A549 (cell line): ENCODE results near the gene ROBO1. TPM values are rescaled to one million over a fixed set of nuclear protein-coding genes. Genes with fewer than 3 reads are reported as not detected.

Experiments used
- ATAC-seq, 2 experiments: fragments of 200-7000 bp in 1 of 2; fragments of >200 bp in 1 of 2; cut with Nextera tagmentation in 1 of 2; cut with Tn5 transposase in 1 of 2; 3 replicates each; pipeline versions ENCODE4 v1.8.0 to v1.9.1; 2018 to 2020; ENCODE audit warnings: mild to moderate bottlenecking in 1 of 2, moderate library complexity in 1 of 2
- CTCF ChIA-PET: fragments of 300-600 bp; sonication (Branson Sonifier 250); formaldehyde crosslinking; extraction: SDS; loops from one replicate; lab custom pipeline; 2021; ENCODE audit warnings: antibody characterized with exemption, inconsistent platforms; lab: Yijun Ruan, JAX
- POLR2A ChIA-PET: fragments of 350-600 bp; formaldehyde crosslinking; extraction: SDS; loops from one replicate; lab custom pipeline; 2021; ENCODE audit warnings: antibody characterized with exemption, inconsistent platforms; lab: Yijun Ruan, JAX
- DNase-seq, 2 experiments: peaks; one replicate each; pipeline versions ENCODE4 v3.0.0 to v3.0.0-alpha.2; 2011 to 2016; ENCODE audit warnings: low read depth in 1 of 2, low spot score in 1 of 2
- FAIRE-seq: peaks from 2 replicates; lab custom pipeline; 2011; peaks lifted over from hg19 to GRCh38; lab: Jason Lieb, UNC
- H3K27ac ChIP-seq, 2 experiments: fragments of >200 bp; sonication (Bioruptor Twin); formaldehyde crosslinking; 3 replicates each; pipeline ENCODE4 v1.5.1; 2016 to 2017
- H3K4me1 ChIP-seq: fragments of >200 bp; sonication (Bioruptor Twin); formaldehyde crosslinking; 3 replicates; pipeline ENCODE4 v1.6.1; 2016
- H3K4me2 ChIP-seq: fragments of >200 bp; sonication (Bioruptor Twin); formaldehyde crosslinking; 3 replicates; pipeline ENCODE4 v1.6.1; 2016
- H3K4me3 ChIP-seq: fragments of >200 bp; sonication (Bioruptor Twin); formaldehyde crosslinking; 3 replicates; pipeline ENCODE4 v1.5.1; 2016
- H3K9me3 ChIP-seq: fragments of >200 bp; sonication (Bioruptor Twin); formaldehyde crosslinking; 3 replicates; pipeline ENCODE4 v1.6.1; 2016
- BHLHE40 ChIP-seq: IDR thresholded peaks from 2 replicates; pipeline ENCODE4 v1.6.1; 2012; ENCODE audit warnings: low read depth, low read length, inconsistent platforms
- CEBPB ChIP-seq, 2 experiments: fragments of >200 bp in 1 of 2; sonication (Bioruptor Twin) in 1 of 2; formaldehyde crosslinking in 1 of 2; IDR thresholded peaks; 2 replicates each; pipeline ENCODE4 v1.6.1; 2012 to 2016
- HMGXB4 ChIP-seq: fragments of 250-450 bp; sonication (Bioruptor Pico); IDR thresholded peaks from 2 replicates; pipeline ENCODE4 v1.5.0; 2021; ENCODE audit warnings: mild to moderate bottlenecking, moderate library complexity, borderline replicate concordance
- MYC ChIP-seq: IDR thresholded peaks from 2 replicates; pipeline ENCODE4 v1.6.1; 2012; ENCODE audit warnings: mild to moderate bottlenecking, inconsistent platforms, low read length, improper control_type of control experiment, borderline replicate concordance
- SMC3 ChIP-seq: fragments of >200 bp; sonication (Bioruptor Twin); formaldehyde crosslinking; IDR thresholded peaks from 3 replicates; pipeline ENCODE4 v1.6.1; 2018; ENCODE audit warnings: inconsistent platforms
- ZC3H11A ChIP-seq: fragments of 450-650 bp; IDR thresholded peaks from 2 replicates; pipeline ENCODE4 v1.6.1; 2014; ENCODE audit warnings: antibody characterized with exemption, mild to moderate bottlenecking
- WGBS: methylation state at CpG from one replicate; pipeline ENCODE4 v1.1.6; 2017; ENCODE audit errors: missing lambda C conversion rate; 5-methylcytosine and 5-hydroxymethylcytosine counted together
- polyA plus RNA-seq, 4 experiments: library from polyadenylated mRNA; depleted of rRNA in 3 of 4; stranded (reverse); fragments of >200 nt; fragmentation: RNase III in 1 of 4; extraction: RNeasy Plus Mini Kit Qiagen cat#74134 plus additional on column Dnase treatment in 1 of 4; gene quantifications; 2 replicates in 3 of 4; 3 replicates in 1 of 4; pipeline ENCODE4 v1.2.3, GENCODE V29; 2011 to 2017
- TF ChIP-seq, protein P1 (sequence below): fragments of 150-350 bp; IDR thresholded peaks from 2 replicates; pipeline ENCODE4 v1.6.1; 2014; ENCODE audit warnings: low read depth, mild to moderate bottlenecking, low read length
- TF ChIP-seq, protein P2 (sequence below): fragments of 200-600 bp; sonication (generic); IDR thresholded peaks from 2 replicates; pipeline ENCODE4 v1.6.1; 2016; ENCODE audit warnings: antibody characterized with exemption, mild to moderate bottlenecking, moderate library complexity
- TF ChIP-seq, protein P3 (sequence below): IDR thresholded peaks from 2 replicates; pipeline ENCODE4 v1.6.1; 2012
- TF ChIP-seq, protein P4 (sequence below): IDR thresholded peaks from 2 replicates; pipeline ENCODE4 v1.6.1; 2012; ENCODE audit warnings: low read depth, borderline replicate concordance

The ROBO1 gene
- polyA plus RNA-seq, 2 of the 4 experiments (the other 2 are of a cell fraction), result 25.3 to 35.6 TPM

DNA sequence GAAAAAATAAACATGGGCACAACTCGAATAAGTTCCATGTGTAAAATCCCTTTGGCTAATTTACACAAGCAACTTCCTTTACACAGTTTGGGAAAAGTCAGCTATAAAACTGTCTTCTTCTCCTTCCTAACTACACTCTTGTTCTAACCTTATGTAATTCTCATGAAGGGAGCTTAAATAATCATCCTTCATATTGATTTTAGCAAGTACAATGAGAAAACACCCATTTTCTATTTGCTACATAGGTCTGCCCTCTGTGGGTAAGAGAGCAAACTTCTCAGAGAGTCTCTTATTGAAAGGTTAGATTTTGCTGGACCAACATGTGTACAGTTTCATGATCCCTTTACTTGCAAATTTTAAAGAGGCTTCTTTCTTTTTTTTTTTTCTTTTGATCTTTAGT lies 398.5 kb downstream of the ROBO1 start:
- 7% methylated on average over 1 of the region's 1 CpG for WGBS
- FAIRE-seq (no peak), DNase-seq (no peak), ATAC-seq (no peak; a peak in 1 of 6 replicates)
- H3K4me1 ChIP-seq, result no peaks in the 10 kb centered on the region
- no peak overlapping the region for H3K4me3 ChIP-seq
- TF ChIP-seq, protein P1, sequence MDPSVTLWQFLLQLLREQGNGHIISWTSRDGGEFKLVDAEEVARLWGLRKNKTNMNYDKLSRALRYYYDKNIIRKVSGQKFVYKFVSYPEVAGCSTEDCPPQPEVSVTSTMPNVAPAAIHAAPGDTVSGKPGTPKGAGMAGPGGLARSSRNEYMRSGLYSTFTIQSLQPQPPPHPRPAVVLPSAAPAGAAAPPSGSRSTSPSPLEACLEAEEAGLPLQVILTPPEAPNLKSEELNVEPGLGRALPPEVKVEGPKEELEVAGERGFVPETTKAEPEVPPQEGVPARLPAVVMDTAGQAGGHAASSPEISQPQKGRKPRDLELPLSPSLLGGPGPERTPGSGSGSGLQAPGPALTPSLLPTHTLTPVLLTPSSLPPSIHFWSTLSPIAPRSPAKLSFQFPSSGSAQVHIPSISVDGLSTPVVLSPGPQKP, result no peak
- TF ChIP-seq HMGXB4 (CRISPR knock-in tag) (no peak), CEBPB (IDR thresholded peaks at IDR 0.05) (no peak), SMC3 (no peak)
- TF ChIP-seq, protein P2, sequence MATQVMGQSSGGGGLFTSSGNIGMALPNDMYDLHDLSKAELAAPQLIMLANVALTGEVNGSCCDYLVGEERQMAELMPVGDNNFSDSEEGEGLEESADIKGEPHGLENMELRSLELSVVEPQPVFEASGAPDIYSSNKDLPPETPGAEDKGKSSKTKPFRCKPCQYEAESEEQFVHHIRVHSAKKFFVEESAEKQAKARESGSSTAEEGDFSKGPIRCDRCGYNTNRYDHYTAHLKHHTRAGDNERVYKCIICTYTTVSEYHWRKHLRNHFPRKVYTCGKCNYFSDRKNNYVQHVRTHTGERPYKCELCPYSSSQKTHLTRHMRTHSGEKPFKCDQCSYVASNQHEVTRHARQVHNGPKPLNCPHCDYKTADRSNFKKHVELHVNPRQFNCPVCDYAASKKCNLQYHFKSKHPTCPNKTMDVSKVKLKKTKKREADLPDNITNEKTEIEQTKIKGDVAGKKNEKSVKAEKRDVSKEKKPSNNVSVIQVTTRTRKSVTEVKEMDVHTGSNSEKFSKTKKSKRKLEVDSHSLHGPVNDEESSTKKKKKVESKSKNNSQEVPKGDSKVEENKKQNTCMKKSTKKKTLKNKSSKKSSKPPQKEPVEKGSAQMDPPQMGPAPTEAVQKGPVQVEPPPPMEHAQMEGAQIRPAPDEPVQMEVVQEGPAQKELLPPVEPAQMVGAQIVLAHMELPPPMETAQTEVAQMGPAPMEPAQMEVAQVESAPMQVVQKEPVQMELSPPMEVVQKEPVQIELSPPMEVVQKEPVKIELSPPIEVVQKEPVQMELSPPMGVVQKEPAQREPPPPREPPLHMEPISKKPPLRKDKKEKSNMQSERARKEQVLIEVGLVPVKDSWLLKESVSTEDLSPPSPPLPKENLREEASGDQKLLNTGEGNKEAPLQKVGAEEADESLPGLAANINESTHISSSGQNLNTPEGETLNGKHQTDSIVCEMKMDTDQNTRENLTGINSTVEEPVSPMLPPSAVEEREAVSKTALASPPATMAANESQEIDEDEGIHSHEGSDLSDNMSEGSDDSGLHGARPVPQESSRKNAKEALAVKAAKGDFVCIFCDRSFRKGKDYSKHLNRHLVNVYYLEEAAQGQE, result no peak
- TF ChIP-seq, protein P3, sequence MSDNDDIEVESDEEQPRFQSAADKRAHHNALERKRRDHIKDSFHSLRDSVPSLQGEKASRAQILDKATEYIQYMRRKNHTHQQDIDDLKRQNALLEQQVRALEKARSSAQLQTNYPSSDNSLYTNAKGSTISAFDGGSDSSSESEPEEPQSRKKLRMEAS, result no peak
- TF ChIP-seq, protein P4, sequence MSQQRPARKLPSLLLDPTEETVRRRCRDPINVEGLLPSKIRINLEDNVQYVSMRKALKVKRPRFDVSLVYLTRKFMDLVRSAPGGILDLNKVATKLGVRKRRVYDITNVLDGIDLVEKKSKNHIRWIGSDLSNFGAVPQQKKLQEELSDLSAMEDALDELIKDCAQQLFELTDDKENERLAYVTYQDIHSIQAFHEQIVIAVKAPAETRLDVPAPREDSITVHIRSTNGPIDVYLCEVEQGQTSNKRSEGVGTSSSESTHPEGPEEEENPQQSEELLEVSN, result no peak
- H3K27ac ChIP-seq, result no peak overlapping the region
- no peaks in the 10 kb centered on the region for H3K9me3 ChIP-seq
- ChIA-PET POLR2A (no interaction called here), CTCF (no interaction called here)
- no peak overlapping the region for H3K4me2 ChIP-seq

DNA sequence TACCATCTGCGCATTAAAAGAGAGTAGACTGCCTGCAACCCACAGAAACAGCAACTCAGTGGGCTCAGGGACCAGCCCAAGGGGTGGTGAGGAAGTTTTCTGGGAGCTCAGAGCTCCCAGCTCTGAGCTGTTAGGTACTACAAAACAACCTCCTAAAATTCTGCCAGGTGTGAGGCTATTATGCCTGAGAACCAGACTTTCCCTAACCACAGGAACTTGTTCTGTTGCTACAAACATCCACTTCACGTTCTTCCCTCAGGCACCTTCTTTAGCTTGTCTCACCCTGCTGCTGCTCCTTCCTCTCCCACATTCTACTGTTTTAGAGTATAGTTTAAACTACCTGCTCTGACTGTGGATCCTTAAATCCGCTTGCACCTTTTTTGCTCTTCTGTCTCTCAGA lies 399.4 kb downstream of the ROBO1 start:
- DNase-seq, result no peak
- no peak for ATAC-seq
- Histone ChIP-seq H3K27ac (no peak overlapping the region), H3K9me3 (no peaks in the 10 kb centered on the region), H3K4me1 (no peaks in the 10 kb centered on the region), H3K4me3 (no peak overlapping the region), H3K4me2 (no peak overlapping the region)
- no peak for FAIRE-seq
- ChIA-PET POLR2A (no interaction called here), CTCF (no interaction called here)
- WGBS, result 48% methylated on average over 3 of the region's 3 CpGs
- TF ChIP-seq, protein P3, result no peak
- TF ChIP-seq HMGXB4 (CRISPR knock-in tag) (no peak), MYC (no peak), BHLHE40 (no peak), ZC3H11A (no peak)
- TF ChIP-seq, protein P4, result no peak
